Activated CD8-positive, alpha-beta memory T cell treated with anti-CD3 and anti-CD28 coated beads, Interleukin-2, amount 50 U/mL, for 1 hour (primary cell): Measurements from ENCODE around the gene TMEM63B.
A peak's percentile ranks its signal among the peaks of the same experiment; 100 is the strongest.
"Not testable (repeated sequence)": the region's sequence is repeated elsewhere in the genome, so short reads cannot be mapped to it uniquely, and the experiment has no call there.

Experiments
- DNase-seq: peaks from one replicate; pipeline ENCODE4 v3.0.0-alpha.2; 2020; ENCODE audit errors: extremely low read depth

TMEM63B gene

DNA sequence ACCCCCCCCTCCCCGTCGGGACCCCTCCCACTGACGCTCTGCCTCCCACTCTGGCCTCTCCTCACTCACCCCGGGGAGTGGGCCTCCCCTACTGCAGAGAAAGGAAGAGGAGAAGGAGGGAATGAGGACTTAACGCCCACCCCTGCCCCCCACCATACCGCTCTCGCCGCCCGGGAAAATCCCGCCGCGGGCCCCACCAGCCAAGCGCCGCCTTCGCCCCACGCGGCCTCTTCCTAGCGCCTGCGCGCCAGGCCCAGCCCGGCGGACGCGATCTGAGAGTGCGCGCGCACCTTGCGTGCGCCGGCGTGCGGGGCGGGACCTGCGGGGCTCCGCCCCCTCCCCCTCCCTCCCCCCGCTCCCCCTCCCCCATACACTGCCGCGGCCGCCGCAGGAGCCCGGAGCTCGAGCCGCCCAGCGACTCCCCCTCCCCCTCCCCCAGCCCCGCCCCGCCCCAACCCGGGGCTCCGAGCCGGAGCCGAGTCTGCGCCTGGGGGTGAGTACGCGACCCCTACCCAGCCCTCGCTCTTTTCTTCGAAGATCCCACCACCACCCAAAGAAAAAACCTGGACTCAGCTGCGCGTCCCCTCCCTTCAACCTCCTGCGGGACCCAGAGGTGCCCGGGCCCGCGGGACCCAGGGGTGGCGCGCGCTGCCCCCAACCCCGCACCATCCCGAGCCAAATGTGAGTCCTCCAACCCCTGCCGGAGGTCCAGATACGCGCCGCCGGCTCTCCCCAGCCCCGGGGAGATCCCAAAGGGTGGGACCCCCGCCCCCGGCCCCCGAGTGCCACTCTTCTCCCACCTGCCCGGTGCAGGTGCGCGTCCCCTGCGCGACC lies at the start of gene TMEM63B, which contains the start of gene MRPL14:
TMEM63B (plus strand) TSS at position 369 of the 834 bp plus-strand sequence. CDS start 7,031 bp downstream, outside the sequence.
MRPL14 (minus strand) TSS at position 267 of the 834 bp plus-strand sequence. CDS start 10,841 bp downstream, outside the sequence.
- DNase-seq: peak; percentile 59

DNA sequence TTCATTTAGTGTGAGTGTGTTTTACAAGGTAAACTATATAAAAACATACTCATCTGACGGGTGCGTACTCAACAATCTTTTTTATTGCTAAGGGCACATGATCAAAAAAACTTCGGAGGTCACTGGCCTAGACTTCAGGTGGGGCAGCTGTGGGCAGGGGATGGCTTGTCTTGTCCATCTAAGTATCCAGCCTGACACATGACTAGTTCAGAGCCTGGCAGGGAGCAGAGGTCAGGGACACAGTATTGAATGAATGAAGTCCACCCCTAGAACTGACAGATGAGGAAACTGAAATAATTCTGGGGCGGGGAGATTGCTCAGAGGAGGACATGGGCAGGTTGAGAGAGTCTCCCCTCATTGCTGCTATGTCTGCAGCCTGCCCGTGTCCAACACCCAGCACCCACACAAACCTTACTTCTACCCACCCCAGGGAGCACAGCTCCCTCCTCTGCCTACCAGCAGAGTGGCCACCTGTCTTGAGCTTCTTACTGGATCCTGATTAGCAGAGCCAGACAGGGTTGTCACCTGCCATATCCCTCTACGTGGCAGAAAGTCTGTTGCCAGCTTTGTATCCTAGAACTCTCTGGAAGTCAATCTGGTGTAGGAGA lies 49.0 kb upstream of the TMEM63B start:
- DNase-seq: no peak

DNA sequence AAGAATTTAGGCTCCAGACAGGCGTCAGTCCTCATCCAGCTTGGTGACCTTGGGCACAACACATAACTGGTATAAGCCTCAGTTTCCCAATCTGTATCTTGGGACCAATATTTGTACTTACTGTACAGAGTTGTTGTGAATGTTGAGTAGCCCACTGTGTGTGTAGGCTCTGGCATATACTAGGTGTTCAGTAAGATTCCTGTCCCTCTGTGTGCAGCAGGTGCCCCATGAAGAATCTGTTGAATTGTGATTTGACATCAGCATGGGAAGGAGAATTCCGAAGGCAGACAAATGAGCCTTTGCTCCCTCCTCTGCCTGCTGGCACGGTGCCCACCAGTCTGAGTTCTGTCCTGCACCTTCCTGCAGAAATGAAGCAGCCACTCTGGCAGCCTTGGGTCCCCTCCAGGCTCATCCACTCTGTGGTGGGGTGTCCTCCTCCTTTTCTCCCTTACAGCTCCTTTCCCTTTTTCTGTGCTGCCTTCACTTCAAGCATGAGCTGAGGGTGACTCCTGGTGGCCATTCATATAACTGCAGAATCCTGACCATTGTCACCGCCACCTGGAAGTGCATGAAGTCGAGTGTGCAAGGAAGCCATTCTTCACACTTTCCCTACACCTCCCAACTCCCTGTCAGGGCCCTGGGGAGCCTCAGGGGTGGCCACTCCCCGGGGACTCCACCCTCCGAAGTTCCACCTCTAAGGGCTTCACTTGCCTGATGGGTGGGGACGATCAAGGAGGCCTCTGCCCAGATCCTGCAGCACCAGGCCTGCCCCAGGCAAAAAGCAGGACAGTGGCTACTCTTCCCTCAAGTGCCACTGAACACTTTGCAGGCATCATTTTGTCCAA lies 48.3 kb upstream of the TMEM63B start:
- peak; percentile 9 for DNase-seq

DNA sequence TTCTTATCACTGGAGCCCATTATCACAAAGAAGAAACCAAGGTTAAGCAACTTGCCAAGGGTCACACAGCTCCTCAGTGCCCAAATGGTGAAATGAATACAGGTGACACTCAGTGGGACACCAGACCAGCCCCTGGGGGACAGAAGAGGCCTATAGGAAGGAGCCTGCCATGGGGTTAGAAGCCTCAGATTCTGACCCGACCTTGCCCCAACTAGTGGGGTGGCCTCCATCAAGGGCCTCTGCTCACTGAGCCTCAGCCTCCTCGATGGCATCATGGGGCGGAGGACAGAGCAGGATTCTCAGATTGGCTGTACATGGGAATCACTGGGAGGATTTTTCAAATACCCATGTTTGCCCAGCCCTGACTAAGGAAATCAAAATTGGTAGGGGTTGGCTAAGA lies 47.7 kb upstream of the TMEM63B start:
- no peak for DNase-seq

DNA sequence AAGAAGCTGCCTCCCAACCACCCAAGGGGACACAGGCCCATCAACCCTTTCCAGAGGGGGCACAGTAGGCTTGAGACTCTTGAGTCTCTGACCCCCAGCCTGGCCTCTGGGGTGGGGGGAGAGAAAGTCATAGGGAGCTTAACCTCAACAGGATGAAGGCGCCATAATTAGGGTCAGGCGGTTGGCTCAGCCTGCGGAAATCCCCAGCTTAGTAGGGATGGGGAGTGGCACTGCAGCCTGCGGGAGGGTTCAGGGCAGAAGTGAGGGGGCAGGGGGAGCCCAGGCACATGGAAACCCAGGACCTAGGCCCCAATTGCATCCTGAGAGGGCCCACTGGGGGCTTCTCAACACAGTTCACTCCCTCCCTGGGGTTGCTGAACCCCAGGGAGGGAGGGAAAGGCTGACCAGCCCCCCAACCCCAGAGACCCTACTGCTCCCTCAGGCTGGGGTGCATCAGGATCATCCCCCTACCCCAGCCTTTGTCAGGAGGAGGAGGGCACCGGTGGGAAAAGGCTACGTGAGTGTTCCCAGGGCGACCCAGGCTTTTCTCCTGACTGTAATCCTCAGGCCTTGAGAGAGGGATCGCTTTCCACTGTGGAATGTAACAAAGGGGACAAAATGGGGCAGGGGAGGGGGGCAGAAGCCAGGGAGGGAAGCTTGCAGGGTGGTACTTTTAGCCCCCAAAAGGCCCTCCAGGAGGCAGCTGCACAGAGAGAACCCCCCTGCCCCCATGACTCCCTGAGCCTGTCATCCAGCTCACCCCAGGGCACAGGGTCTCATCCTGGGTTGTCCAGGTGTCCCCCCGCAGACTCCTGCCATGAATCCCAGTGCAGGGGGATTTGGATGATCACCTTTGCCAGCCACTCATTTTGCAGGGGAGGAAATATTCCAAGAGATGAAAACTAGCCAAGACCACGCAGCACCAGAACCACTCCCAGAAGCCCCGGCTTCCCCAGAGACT lies 46.5 kb upstream of the TMEM63B start:
- DNase-seq: no peak

DNA sequence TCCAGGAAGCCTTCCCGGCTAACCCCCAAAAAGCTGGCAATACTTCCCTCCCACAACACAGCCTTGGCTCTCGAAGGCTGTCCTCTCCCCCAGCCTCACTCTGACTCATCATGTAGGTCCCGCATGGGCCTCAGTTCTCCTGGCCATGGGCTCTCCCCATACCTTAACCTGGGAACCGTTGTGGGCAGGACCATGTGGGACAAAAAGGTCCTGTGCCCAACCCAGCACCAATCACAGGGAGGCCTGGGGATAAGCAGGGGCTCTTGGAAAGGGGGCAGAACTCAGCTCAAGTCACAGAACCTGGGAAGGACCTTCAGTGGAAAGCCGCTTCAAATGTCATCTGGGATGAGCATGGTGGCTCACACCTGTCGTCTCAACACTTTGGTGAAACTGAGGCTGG lies 45.6 kb upstream of the TMEM63B start:
- DNase-seq: no peak

DNA sequence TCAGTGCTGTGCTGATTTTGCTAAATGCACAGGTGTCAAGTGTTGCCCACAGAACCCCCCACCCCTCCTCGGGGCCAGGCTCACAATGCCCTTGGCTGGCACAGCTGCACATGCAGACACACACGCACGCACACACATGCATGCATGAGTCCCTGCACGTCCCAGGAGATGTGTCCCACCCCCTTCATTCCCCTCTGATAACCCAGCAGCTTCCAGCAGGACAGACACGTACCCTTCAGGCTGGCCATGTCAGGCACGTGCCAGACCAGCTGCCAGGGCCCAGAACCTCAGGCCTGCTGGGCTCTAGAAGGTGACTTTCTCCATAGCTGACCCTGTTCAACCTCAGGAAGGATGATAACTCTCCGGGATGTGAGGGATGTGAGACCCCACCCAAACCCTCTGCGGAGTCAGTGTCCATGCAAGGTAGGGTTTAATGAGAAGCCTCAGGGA lies 44.5 kb upstream of the TMEM63B start:
- no peak for DNase-seq

DNA sequence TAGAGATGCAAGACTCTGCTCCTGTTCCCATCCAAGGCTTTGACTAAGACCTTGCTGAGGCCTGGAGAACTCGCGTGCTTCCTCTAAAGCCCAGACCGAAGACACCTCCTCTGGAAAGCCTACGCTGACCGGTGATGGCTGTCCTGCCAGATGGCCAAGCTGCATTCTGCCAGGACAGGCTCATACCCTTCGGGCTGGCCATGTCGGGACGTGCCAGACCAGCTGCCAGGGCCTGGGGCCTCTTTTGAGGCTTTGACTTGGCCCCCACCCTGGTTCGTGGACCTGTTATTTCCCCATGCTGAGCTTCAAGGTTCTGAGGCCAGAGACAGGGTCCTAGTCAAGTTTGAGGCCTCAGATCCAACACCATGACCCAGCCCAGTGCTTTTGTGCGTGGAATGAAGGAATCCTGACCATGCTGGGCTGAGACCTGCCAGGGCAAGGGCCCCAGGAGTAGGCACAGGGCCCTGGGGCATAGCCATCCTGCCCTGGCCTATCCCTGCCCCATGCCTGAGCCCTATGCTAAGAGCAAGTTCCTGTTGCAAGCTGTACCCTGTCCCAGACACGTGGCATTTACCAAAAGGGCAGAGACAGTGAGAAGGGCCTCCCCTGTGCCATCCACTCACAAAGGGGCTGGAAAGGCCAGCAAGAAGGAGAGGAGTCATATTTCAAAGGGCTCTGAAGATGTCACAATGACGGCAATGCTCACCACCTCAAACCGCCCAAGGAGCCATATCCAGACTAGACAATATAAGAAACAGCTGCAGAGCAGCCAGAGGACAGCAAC lies 42.9 kb upstream of the TMEM63B start:
- no peak for DNase-seq

DNA sequence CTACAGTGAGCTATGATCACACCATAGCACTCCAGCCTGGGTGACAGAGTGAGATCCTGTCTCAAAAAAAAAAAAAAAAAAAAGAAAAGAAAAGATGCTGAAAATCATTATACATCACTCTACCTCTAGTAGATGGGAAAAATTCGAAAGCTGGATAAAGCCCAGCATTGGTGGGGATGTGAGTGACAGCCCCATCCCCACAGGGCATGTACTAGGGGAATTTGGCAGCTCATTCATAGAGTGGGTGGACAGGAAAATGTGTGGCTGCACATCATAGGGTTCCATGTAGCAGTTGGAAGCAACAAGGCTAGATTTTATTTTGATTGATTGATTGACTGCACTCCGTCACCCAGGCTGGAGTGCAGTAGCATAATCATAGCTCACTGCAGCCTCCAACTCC lies 42.1 kb upstream of the TMEM63B start:
- no peak for DNase-seq

DNA sequence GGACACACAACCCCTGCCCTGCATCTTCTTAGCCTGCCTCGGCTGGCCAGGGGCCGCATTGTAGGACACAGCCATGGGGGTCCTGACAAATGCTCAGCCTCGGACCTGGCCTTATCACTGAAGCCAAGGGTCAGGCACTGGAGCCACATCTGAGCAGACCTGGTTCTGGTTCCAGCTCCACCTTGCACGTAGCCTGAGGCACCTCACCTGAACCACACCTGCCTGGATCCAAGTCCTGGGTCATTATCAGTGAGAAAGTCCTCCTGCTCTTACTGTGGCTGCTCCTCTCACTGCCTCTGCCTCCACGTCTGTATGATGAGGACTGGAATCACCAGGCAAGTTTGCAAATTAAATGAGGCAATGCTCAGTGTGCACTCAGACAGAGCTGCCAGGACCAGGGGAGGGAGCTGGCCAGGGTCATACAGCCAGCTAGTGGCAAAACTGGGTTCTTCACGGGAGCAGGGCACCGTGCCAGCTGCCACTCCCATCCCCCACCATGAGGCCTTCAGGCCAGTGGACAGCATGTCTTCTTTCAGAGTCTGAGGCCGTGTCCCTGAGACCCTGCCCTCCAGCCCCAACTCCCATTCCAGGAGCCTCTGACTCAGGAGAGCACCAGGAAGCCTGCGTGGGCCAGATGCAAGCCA lies 40.3 kb upstream of the TMEM63B start:
- DNase-seq: no peak

DNA sequence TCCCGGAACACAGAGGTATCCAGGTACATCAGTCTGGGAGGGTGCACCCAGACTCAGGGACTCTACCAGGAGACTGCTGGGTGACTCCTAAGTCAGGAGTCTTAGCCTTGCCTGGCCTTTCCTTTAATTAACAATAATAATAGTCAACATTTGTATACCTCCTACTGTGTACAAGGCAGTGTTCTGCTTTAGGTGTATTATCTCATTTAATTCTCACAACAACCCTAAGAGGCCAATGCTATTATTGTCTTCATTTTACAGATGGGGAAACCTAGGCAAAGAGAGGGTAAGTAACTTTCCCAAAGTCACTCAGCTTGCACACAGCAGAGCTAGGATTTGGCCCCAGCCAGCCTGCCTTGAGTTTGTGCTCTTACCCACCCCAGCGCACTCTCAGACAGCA lies 39.7 kb upstream of the TMEM63B start:
- DNase-seq: no peak

DNA sequence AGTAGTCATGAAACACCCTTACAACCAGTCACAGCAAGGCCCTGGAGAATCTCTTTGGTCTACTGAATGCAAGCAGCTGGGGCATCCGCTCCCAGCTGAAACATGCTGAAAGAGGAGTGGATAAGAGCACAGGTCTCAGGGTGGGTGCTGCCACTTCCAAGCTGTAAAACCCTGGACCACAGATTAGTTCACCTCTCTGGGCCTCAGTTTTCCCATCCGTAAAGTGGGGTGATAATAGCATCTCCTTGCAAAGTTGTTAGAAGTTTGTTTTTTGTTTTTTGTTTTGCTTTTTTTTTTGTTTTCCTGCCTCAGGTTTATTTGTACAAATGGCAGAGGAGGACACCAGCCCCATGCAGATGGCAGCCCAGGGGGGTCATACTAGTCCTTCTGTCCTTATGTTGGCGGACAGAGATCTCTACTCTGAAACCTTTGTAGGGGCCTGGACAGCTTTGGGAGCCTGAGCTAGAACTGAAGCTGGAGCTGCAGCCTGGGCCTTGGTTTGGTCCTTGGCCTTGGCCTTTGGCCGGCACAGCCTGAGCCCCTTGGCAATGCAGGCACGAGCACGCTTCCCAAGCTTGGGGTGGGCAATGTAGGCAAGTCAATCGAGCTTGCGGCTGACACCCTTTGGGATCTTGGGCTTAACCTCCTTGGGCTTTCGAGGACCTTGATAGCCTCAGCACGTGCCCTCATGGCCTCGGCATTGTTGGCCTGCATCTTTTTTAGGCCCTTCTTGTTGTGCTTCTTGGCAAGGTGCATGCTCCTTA lies 38.3 kb upstream of the TMEM63B start:
- no peak for DNase-seq

DNA sequence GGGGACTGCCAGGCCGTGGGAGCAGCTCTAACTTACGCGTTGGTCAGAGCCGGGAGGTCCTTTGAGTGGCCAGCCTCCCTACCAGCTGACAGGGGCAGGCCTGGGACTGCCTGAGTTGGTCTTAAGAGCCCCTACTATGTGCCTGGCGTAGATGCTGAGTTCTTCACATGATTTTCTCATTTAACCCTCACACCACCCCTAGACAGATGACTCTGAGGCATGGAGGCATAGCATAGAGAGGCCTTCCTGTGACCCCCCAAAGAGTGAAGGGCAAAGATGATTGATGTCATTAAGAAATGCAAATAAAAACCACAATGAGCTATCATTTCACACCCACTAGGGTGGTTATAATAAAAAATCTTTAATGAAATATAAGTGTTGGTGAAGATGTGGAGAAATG lies 36.9 kb upstream of the TMEM63B start:
- no peak for DNase-seq

DNA sequence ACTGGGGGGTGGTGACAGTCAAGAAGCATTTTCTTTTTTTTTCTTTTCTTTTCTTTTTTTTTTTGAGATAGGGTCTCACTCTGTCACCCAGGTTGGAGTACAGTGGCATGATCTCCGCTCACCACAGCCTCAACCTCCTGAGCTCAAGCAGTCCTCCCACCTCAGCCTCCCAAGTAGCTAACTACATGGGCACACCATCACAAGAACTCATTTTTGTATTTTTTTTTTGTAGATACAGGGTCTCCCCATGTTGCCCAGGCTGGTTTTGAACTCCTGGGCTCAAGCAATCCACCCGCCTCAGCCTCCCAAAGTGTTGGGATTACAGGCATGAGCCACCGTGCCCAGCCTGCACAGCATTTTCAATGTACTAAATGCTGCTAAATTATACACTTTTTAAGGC lies 36.0 kb upstream of the TMEM63B start:
- DNase-seq: not testable (repeated sequence)

DNA sequence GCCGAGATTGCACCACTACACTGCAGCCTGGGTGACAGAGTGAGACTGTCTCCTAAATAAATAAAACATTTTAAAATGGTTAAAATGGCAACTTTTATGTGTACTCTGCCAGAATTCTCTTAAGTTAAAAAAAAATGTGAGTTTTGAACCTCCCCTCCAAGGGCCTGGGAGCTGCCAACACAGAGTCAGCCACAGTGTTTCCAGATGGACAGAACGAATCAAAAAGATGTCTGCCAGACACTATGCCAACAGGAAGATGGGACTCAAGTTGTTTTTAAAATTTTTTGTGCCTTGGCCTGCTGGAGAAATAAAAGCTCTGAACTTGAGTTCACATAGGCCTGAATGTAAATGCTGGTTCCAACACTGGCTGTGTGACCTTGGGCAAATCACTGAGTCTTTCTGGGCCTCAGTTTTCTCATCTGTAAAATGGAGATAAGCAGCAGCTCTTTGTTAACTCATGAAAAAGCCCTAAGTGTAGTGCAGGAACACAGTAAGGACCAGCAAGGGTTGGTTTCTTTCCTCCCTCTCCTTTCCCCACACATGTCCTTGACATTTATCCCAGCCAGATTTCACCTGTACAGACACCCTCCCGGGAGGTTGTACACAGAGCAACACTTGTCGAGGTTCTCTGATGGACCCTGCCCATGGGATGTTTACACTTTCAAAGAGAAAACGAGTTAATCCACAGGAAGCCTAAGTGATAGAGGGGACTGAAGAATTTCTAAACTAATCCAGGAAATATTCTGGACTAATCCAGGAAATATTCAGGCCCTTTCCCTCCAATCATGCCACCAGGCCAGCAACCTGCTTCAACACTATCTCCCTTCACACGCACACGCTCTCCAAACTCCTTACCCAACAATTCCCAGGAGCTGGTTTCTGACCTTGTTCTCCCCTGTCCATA lies 35.1 kb upstream of the TMEM63B start:
- DNase-seq: no peak

DNA sequence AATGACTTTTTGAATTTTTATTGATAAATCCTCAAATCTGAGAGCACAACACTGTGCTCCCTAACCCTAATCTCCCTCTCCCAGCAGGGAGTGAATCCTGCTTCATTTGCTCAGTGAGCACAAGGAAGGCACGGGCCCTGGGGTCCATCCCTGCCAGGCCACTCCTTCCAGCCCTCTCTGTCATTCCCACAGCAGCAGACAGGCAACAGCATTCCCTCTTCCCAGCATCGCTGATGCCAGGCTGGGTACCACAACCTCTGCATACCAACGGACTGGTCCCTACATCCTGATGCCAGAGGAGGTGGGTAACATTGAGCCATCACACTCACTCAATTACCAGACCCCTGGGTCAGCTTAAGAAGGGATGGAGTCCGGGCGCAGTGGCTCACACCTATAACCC lies 34.3 kb upstream of the TMEM63B start:
- DNase-seq: no peak

DNA sequence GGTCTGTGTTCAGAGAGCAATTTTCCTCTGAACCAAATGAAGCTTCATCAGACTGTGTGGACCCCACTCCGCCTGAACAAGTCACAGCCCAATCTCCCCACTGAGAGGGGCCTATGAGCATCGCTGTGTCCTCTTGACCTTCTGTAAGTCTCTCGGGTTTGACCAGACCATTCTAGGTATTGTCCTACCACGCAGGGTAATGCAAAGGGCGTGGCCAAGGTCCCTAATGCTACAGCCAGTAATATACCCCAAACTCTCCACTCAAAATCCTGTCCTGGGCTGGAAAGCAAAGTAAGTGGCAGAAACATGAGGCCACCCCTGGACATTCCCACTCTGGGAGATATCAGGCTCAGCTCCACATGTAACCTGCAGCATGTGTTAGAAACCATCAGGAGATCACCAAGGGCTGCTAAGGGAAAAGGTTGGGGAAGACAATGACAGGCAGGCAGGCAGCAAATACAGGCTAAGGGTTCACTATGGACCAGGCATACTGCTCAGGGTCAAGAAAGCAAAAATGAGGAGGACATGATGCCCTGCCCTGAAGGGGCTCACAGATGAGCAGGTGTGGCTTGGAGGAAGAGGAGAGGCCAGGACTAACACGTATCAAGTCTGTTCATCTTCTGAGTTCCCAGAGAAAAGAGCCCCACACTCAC lies 33.5 kb upstream of the TMEM63B start:
- no peak for DNase-seq
